CD4-positive, alpha-beta T cell treated with Interleukin-17A for 1 hour (primary cell): ENCODE measurements around the gene CRACR2A.

Experiments used
- DNase-seq: peaks from one replicate; pipeline ENCODE4 v3.0.0-alpha.2; 2020

Gene CRACR2A

DNA sequence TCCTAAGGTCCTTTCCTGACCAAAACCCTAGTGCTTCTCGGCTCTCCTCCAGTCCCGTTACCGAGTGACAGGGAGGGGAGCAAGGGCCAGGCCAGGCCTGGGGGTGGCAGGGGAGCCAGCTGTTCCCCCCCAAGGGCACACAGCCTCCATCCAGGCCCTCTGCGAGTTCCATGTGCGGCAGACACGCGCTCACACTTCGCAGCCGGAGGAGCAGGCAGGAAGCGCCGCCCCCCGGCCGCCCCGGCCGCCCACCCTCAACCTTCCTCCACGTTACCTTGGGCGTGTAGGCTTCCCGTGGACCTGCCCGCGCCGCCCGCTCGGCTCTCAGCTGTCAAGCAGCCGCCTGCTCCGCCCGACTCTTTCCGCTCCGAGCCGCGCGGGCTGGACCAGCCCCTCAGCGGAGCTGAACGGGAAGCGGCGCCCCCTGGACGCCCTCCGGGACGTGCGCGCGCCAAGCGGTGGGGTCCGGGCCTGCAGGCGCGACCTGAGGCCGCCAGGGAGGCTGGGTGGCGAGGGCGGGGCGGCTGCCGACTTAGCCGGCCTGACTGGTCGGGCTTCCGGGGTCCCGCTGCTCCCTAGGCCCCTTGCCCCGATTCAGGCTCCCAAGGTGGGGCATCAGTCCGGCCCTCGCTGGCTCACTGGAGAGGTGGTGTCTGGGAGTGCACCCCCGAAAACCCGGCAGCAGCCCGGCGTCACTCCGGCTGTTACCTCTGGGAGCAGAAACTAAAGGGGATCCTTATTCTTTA is at the start of gene CRACR2A:
Gene CRACR2A, minus strand, starts transcription at position 369 of the 746 bp plus-strand sequence. CDS start 56,110 bp downstream, outside the sequence.
- peak; percentile 84 for DNase-seq

GRCh38 chr12:3797531-3798048 is 44.7 kb upstream of the CRACR2A start:
- DNase-seq: no peak

- no peak for DNase-seq
Observed at GRCh38 chr12:3795492-3796133, 42.7 kb upstream of the CRACR2A start.

GRCh38 chr12:3795066-3795465 is 42.2 kb upstream of the CRACR2A start:
- no peak for DNase-seq

DNA sequence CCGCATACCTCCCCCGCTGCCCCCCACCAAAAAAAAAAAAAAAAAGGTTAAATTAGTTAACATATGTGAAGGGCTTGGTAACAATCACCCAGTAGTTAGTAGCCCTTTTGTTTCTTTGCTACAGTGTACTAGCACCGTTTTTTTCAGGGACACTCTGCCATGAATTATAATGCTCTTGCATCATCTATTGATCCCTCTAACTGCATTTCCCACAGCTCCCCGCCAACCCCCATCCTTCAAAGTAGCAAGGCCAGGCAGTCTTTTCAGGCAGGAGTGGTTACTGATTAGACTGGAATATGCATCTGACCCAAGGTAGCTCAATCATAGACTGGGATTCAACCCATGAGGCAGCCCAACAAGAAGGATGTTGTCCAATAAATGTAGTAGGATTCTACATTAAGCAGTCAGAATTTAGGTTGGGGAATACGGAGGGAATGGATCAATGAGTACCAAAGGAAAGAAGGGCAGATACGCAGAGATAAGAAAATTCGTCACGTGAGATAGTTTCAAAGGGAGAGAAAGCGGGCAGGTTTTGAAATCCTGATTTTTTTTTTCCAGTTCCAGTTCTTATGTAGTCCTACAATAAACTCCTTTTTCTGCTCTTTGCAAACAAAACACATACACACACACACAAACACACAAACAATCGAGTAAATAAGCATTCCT is 39.8 kb upstream of the CRACR2A start:
- no peak for DNase-seq

DNA sequence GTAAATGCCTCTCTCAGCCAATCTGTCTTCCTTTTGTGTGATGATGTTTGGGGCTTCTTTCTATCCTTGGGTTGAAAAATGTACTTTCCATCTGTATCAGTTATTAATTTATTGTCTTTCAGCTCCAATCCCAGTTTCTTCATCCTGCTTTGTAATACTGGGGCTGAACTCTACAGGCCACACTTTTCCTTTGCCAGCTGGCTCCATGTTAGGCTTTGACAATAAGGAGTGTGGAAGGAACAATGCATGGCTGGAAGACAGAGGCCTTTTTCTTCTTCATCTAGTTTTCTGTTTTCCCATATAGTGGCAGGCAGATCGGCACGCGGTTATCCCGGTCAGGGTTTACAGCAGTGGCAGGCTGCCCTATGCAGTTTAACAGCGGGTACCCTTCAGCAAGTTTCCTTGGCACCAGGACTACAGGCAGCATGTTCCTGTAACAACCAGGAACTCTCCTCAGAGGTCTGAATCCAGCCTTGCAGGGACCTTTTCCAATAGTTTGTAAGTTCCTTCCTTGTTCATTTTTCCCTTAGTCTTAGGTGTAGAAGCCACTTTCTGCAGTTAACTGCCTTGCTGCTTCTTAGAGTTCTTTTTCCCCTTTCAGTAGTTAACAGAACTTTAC is 38.5 kb upstream of the CRACR2A start:
- DNase-seq: no peak

DNA sequence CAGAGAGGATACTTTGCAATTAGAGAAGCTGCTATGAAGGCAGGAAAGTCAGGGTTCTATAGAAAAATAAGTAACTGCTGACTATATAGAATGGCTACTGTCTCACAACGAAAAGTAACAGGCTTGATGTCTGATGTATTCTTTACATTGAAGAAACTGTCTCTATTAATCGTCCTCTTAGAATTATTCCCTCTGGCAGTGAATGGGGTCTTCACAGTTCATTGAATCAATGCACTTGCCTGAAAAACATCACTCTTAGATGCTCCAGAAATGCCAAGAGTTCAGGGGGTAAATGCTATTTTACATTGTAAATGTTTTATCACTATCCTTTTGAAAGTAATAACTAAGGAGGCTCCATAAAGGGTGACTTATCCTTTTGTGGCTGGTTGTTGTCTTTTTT is 37.7 kb upstream of the CRACR2A start:
- no peak for DNase-seq

- no peak for DNase-seq
Observed at GRCh38 chr12:3789838-3790237, 36.9 kb upstream of the CRACR2A start.

- DNase-seq: peak; percentile 49
Observed at GRCh38 chr12:3777206-3777809, 24.4 kb upstream of the CRACR2A start.

DNA sequence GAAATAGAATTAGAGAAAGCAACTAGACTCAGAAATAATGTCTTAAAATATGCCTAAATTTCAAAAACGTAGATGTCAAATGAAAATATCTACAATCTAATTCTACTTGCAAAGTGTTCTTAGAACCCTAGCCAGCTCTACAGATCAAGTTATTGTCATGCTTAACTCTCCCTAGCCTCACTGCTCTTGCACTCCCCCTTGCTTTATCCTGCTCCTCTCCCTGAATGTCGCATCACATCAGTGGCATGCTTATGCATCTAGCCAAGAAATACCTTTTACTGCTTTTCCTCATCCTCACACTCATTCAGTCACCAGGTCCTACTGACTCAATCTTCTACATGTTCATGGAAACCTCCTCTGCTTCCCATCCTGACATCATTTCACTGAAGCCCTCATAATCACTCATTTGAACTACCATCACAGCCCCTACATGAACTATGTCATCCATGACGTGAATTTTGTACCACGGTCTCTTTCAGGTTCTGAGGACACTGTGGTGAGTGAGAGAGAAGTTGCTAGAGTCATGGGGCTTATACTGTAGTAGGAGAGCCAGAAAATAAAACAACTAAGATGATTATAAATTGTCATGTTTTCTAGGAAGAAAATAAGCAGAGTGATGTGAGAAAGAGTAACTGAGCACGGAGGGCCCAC is 22.6 kb upstream of the CRACR2A start:
- no peak for DNase-seq

- no peak for DNase-seq
Observed at GRCh38 chr12:3772380-3772779, 19.5 kb upstream of the CRACR2A start.

DNA sequence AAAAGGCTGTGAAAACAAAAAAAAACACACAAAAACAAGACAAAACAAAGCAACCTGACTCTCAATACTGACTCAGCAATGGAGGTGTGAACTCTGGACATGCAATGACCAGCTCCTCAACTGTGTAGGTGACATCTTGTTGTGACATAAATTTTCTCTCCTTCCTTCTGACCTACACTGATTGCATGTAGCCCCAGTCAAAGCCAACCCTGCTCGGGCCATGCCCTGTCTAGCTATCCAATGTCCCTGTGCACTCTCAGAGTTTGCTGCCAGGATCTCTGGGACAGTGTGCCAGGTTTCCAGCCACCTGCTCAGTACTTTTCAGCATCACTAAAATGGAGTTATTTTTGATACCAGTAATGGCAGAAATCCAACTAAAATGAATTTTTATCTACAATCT is 18.9 kb upstream of the CRACR2A start:
- DNase-seq: no peak

DNA sequence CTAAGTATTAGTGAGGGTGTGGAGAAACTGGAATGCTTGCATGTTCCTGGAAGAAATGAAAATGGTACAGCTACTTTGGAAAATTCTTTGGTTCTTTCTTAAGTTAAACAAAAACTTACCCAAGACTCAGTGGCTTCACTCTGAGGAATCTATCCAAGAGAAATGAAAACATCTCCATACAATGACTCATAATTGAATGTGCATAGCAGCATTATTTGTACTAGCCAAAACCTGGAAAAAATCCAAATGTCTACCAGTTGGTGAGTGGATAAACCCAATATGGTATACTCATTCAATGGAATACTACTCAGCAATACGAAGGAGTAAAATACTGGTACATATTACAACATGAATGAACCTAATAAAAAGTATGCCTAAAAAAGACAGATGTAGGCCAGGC is 18.0 kb upstream of the CRACR2A start:
- DNase-seq: no peak

DNA sequence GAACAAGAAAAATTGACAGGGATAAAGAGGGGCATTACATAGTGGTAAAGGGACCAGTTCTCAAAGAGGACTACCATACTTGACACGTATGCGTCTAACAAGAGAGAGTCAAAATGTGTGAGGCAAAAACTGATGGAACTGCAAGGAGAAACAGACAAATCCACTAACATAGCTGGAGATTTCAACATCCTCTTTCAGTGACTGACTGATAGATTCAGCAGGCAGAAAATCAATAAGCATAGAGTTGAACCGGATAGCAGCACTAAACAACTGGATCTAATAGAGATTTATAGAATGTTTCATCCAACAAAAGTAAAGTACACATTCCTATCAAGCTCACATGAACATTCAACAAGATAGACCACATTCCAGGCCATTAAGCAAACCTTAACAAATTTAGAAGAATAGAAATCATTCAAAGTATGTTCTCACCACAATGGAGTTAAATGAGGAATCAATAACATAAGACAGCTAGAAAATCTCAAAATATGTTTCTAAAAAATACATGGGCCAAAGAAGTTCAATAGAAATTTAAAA is 16.1 kb upstream of the CRACR2A start:
- no peak for DNase-seq

DNA sequence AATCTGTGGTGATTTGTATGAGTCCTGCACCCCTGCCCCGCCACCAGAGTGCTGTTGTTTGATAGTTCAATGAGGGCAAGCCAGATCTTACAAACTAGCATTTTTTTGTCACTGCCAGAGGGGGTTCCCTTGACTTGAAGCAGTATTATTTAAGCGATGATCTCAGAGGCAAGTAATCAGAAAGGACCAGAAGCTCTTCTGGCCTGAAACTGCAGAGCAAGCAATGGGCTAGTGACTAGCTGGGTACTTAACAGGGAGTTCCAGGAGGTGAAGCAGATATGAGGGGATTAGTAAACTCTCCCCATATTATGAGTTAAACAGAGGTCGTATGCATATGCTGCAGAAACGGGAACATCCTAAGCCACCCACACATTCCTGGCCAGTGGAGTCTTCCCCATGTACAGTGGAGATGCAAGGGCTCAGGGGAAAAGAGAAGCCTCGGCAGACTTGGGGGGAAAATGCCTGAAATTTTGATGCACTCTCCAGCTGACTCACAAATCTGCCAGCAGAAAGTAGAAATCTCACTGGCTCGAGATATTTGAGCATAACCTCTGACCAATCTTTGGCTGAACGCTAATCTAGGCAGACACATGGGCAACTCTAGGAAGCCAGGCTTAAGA is 8.3 kb upstream of the CRACR2A start:
- no peak for DNase-seq

GRCh38 chr12:3759878-3760277 is 7.0 kb upstream of the CRACR2A start:
- no peak for DNase-seq

- DNase-seq: no peak
Observed at GRCh38 chr12:3757261-3757660, 4.4 kb upstream of the CRACR2A start.

DNA sequence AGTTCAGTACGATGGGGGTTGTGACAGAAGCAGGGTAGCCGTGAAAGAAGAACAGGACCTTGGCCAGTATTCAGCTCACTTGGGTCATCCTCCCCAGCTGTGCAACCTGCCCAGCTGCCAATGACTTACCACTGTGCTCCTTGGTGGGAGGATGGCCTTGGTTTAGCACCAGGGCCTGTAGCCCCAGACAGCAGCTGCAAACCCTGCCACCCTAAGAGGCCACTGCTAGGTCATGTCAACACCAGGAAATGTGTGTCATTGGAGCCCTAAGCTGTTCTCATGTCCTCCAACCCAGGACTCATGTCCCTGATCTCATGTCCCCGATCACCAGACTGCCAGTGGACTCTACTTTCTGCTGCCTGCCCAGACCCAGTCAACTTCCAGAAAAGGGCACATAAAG is 3.0 kb upstream of the CRACR2A start:
- no peak for DNase-seq

GRCh38 chr12:3753544-3754284 is 805 bp upstream of the CRACR2A start:
- peak; percentile 8 for DNase-seq

DNA sequence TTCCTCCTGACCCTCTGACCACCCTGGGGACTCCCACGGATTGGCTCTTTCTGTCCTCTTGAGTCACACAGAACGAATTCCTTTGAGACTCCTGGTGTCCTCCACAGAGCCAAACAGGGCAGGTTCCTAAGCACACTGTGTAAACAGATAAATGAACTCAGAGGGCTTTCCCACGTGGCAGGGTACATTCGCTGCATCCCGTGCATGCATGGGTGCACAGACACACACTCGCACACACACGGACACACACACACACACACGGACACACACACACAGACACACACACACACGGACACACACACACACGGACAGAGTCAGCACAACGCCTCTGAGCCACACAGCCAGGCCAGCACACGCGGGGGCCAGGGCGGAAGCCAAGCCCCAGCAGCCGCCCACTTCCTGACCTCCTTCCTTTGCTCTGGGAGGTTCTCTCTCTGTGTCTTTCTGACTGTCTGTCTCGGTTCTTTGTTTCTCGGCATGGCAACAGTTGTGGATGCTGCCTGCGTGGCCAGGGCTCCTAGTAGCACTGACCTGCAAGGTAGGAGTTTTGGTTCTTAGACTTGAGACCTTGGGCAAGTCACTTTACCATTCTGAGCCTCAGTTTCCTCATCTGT is 706 bp downstream of the CRACR2A start:
- DNase-seq: peak; percentile 77
